GM23248 (cell line): ENCODE data around the gene TMCC1. TPM values are rescaled to one million over a fixed set of nuclear protein-coding genes. Genes with fewer than 3 reads are reported as not detected.
A peak's percentile ranks its signal among the peaks of the same experiment; 100 is the strongest.

Source experiments
- DNase-seq: peaks from one replicate; pipeline ENCODE4 v3.0.0-alpha.2; 2015
- H2AFZ ChIP-seq: fragments of 200-600 bp; sonication (generic); 2 replicates; pipeline ENCODE4 v1.6.1; 2016; ENCODE audit warnings: antibody characterized with exemption
- H3F3A ChIP-seq: fragments of 200-600 bp; sonication (generic); 2 replicates; pipeline ENCODE4 v1.6.1; 2016; ENCODE audit warnings: mild to moderate bottlenecking, antibody characterized with exemption, mixed run types; ENCODE audit not compliant: insufficient read depth
- H3K27ac ChIP-seq: fragments of 200-600 bp; sonication (generic); 2 replicates; pipeline ENCODE4 v1.5.1; 2016; ENCODE audit warnings: mild to moderate bottlenecking
- H3K27me3 ChIP-seq: fragments of 200-600 bp; sonication (generic); replicated peaks from 2 replicates; pipeline ENCODE4 v1.6.1; 2016; ENCODE audit warnings: mild to moderate bottlenecking; ENCODE audit not compliant: insufficient read depth
- H3K36me3 ChIP-seq: fragments of 200-600 bp; sonication (generic); 2 replicates; pipeline ENCODE4 v1.6.1; 2016; ENCODE audit warnings: low read depth, mild to moderate bottlenecking
- H3K4me1 ChIP-seq: fragments of 200-600 bp; sonication (generic); 2 replicates; pipeline ENCODE4 v1.6.1; 2016; ENCODE audit warnings: mild to moderate bottlenecking; ENCODE audit not compliant: insufficient read depth
- H3K4me2 ChIP-seq: fragments of 200-600 bp; sonication (generic); one replicate; pipeline ENCODE4 v1.6.1; 2016; ENCODE audit warnings: mild to moderate bottlenecking; ENCODE audit not compliant: unreplicated experiment
- H3K4me3 ChIP-seq: fragments of 200-600 bp; sonication (generic); 2 replicates; pipeline ENCODE4 v1.5.1; 2016; ENCODE audit warnings: mild to moderate bottlenecking
- H3K79me2 ChIP-seq: fragments of 200-600 bp; sonication (generic); 2 replicates; pipeline ENCODE4 v1.6.1; 2016; ENCODE audit warnings: mild to moderate bottlenecking; ENCODE audit not compliant: insufficient read depth
- H3K9ac ChIP-seq: fragments of 200-600 bp; sonication (generic); 2 replicates; pipeline ENCODE4 v1.6.1; 2016; ENCODE audit warnings: mild to moderate bottlenecking
- H3K9me2 ChIP-seq: fragments of 200-600 bp; sonication (generic); 2 replicates; pipeline ENCODE4 v1.6.1; 2016; ENCODE audit warnings: mixed run types, mild to moderate bottlenecking, moderate library complexity; ENCODE audit not compliant: insufficient read depth
- H3K9me3 ChIP-seq: fragments of 200-600 bp; sonication (generic); one replicate; pipeline ENCODE4 v1.6.1; 2017; ENCODE audit warnings: low read depth
- H4K20me1 ChIP-seq: fragments of 200-600 bp; sonication (generic); 2 replicates; pipeline ENCODE4 v1.6.0; 2016; ENCODE audit not compliant: insufficient read depth
- EZH2 ChIP-seq: fragments of 200-600 bp; sonication (generic); IDR thresholded peaks from 2 replicates; pipeline ENCODE4 v1.6.1; 2018; ENCODE audit warnings: antibody characterized with exemption, mild to moderate bottlenecking; ENCODE audit not compliant: insufficient read depth, poor library complexity, severe bottlenecking
- EZH2phosphoT487 ChIP-seq: fragments of 200-600 bp; sonication (generic); IDR thresholded peaks from 2 replicates; pipeline ENCODE4 v1.6.1; 2018; ENCODE audit warnings: antibody characterized with exemption, moderate library complexity, mild to moderate bottlenecking, low read depth; ENCODE audit not compliant: insufficient read depth
- WGBS, 2 experiments: methylation state at CpG; one replicate each; pipeline ENCODE4 v1.1.6; 2015 to 2017; ENCODE audit warnings: low lambda C conversion rate in 2 of 2, low coverage in 1 of 2; ENCODE audit errors: missing lambda C conversion rate in 2 of 2; 5-methylcytosine and 5-hydroxymethylcytosine counted together
- in situ Hi-C: fragments of 300-500 bp; cut with MboI; formaldehyde crosslinking; loops from 2 replicates; pipeline ENCODE4 v1.15.0; 2020
- polyA plus RNA-seq: library from polyadenylated mRNA; unstranded; fragments of >200 nt; fragmentation: Nextera tagmentation; extraction: Ambion mirVana; gene quantifications from 2 replicates; pipeline ENCODE4 v1.2.1, GENCODE V29; 2016
- total RNA-seq: library from RNA; depleted of rRNA; stranded (reverse); fragments of >200 nt; shearing (Covaris generic); gene quantifications from 2 replicates; pipeline ENCODE4 v1.2.3, GENCODE V29; 2014; rRNA removed

The TMCC1 gene
- 7.8 and 11.1 TPM in 2 replicates for total RNA-seq
- polyA plus RNA-seq: 4.0 and 4.2 TPM in 2 replicates

- no peaks in the 10 kb centered on the region; the same call in 1 of the 2 replicates for H4K20me1 ChIP-seq
- in situ Hi-C loops: no loop called here
- TF ChIP-seq EZH2 (no peak), EZH2phosphoT487 (no peak)
- H3K9me3 ChIP-seq: no peaks in the 10 kb centered on the region
- DNase-seq: peak; percentile 90
- H3K9me2 ChIP-seq: no peaks in the 10 kb centered on the region
- peak within 1 kb of the TSS; percentile 42 for H3K27ac ChIP-seq
- H3K4me3 ChIP-seq: peak within 1 kb of the TSS; percentile 98
- peaks cover 38% of the 10 kb centered on the region for H3F3A ChIP-seq
- peaks cover 21% of the 10 kb centered on the region for H3K4me1 ChIP-seq
- H3K36me3 ChIP-seq: no peaks in the 10 kb centered on the region
- 1% methylated on average over 22 to 54 of the region's 60 CpGs for WGBS, 2 experiments
- peak within 1 kb of the TSS; percentile 94 for H2AFZ ChIP-seq
- peak within 1 kb of the TSS; percentile 95 for H3K4me2 ChIP-seq
- peak within 1 kb of the TSS; percentile 97 for H3K9ac ChIP-seq
- H3K27me3 ChIP-seq: no peaks in the 10 kb centered on the region
- H3K79me2 ChIP-seq: peaks cover 29% of the 10 kb centered on the region
Observed at GRCh38 chr3:129893581-129894070, at the start of gene TMCC1. TMCC1 (minus strand) TSS chr3:129893711.

DNA sequence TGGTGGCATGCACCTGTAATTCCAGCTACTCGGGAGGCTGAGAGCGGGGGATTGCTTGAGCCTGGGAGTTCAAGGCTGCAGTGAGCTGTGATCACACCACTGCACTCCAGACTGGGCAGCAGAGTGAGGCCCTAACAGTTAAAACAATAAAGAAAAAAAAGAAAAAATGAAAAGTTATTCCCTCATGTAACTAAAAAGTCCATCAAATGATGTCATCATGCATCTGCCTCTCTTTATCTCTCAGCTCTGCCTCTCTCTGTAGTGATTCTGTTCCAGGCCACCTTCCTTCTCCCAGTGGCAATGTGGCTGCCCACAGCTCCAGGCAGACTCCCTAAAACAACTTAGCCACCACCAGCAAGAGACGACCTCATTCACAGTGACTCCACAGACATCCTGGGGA lies 49.5 kb upstream of the TMCC1 start:
- Histone ChIP-seq H3K9me2 (no peaks in the 10 kb centered on the region), H2AFZ (no peak overlapping the region), H3F3A (no peaks in the 10 kb centered on the region), H3K79me2 (no peaks in the 10 kb centered on the region), H3K27me3 (peaks cover 29% of the 10 kb centered on the region), H3K4me3 (no peak overlapping the region), H3K36me3 (no peaks in the 10 kb centered on the region), H3K4me1 (no peaks in the 10 kb centered on the region), H3K27ac (no peak overlapping the region), H4K20me1 (no peaks in the 10 kb centered on the region), H3K9me3 (no peaks in the 10 kb centered on the region), H3K9ac (no peak overlapping the region), H3K4me2 (no peak overlapping the region)
- in situ Hi-C loops: no loop called here
- TF ChIP-seq EZH2phosphoT487 (no peak), EZH2 (no peak)
- DNase-seq: no peak
- WGBS, 2 experiments: 76 to 78% methylated on average over 3 of the region's 3 CpGs

GRCh38 chr3:129942296-129942695 lies 48.8 kb upstream of the TMCC1 start:
- Histone ChIP-seq H3K79me2 (no peaks in the 10 kb centered on the region), H3K9ac (no peak overlapping the region), H2AFZ (no peak overlapping the region), H3K4me1 (no peaks in the 10 kb centered on the region), H3K9me2 (no peaks in the 10 kb centered on the region), H3K4me2 (no peak overlapping the region), H3K4me3 (no peak overlapping the region), H4K20me1 (no peaks in the 10 kb centered on the region), H3K27ac (no peak overlapping the region), H3K36me3 (no peaks in the 10 kb centered on the region), H3K9me3 (no peaks in the 10 kb centered on the region), H3K27me3 (peaks cover 22% of the 10 kb centered on the region), H3F3A (no peaks in the 10 kb centered on the region)
- WGBS, 2 experiments: 15 to 18% methylated on average over 6 to 7 of the region's 7 CpGs
- peak; percentile 74 for DNase-seq
- in situ Hi-C loops: no loop called here
- no peak for TF ChIP-seq EZH2phosphoT487
- TF ChIP-seq EZH2: no peak

GRCh38 chr3:129940086-129940485 lies 46.6 kb upstream of the TMCC1 start:
- Histone ChIP-seq H3K79me2 (no peaks in the 10 kb centered on the region), H2AFZ (no peak overlapping the region), H3K27me3 (peaks cover 5% of the 10 kb centered on the region; the same call in 1 of the 2 replicates), H3K36me3 (no peaks in the 10 kb centered on the region), H3K9me3 (no peaks in the 10 kb centered on the region), H3K4me3 (no peak overlapping the region), H4K20me1 (no peaks in the 10 kb centered on the region), H3K27ac (no peak overlapping the region), H3K9me2 (no peaks in the 10 kb centered on the region), H3K4me2 (no peak overlapping the region), H3K4me1 (no peaks in the 10 kb centered on the region), H3F3A (no peaks in the 10 kb centered on the region), H3K9ac (no peak overlapping the region)
- peak; percentile 42 for DNase-seq
- TF ChIP-seq EZH2phosphoT487 (no peak), EZH2 (no peak)
- in situ Hi-C loops: no loop called here
- 87 to 91% methylated on average over 3 of the region's 3 CpGs for WGBS, 2 experiments
